Natural killer cell (primary cell): ENCODE results near the gene MAN2A1. TPM values are rescaled to one million over a fixed set of nuclear protein-coding genes. Genes with fewer than 3 reads are reported as not detected.

Source experiments
- ATAC-seq, 3 donors: fragments of 150-1000 bp in 2 of 3; fragments of 200-7000 bp in 1 of 3; cut with Tn5 transposase; 1 replicate in 1 of 3; 2 replicates in 2 of 3; pipeline ENCODE4 v1.10.0; 2021; ENCODE audit warnings: mild to moderate bottlenecking in 2 of 3, moderate library complexity in 2 of 3
- DNase-seq, 2 donors: peaks; one replicate each; pipeline versions ENCODE4 v3.0.0 to v3.0.0-alpha.2; 2013 to 2021; ENCODE audit warnings: mixed read lengths in 1 of 2
- H3K27ac ChIP-seq: one replicate; pipeline ENCODE4 v1.5.1; 2013; ENCODE audit warnings: mild to moderate bottlenecking, low read length
- H3K27me3 ChIP-seq: one replicate; pipeline ENCODE4 v1.6.1; 2013; ENCODE audit warnings: low read length; ENCODE audit not compliant: control insufficient read depth, insufficient read depth
- H3K36me3 ChIP-seq: one replicate; pipeline ENCODE4 v1.6.1; 2013; ENCODE audit warnings: low read length; ENCODE audit not compliant: control insufficient read depth, insufficient read depth
- H3K4me1 ChIP-seq: one replicate; pipeline ENCODE4 v1.6.1; 2013; ENCODE audit warnings: low read length; ENCODE audit not compliant: control insufficient read depth, insufficient read depth
- H3K4me3 ChIP-seq: one replicate; pipeline ENCODE4 v1.5.1; 2013; ENCODE audit warnings: low read length
- H3K9me3 ChIP-seq: one replicate; pipeline ENCODE4 v1.6.1; 2013; ENCODE audit warnings: low read length; ENCODE audit not compliant: control insufficient read depth, insufficient read depth
- H3K27ac Mint-ChIP-seq, 2 donors: one replicate each; pipeline ENCODE4 v1.8.0; 2022; ENCODE audit warnings: mild to moderate bottlenecking in 2 of 2, mixed read lengths in 2 of 2, moderate library complexity in 1 of 2
- H3K27me3 Mint-ChIP-seq, 2 donors: one replicate each; pipeline ENCODE4 v1.8.0; 2022; ENCODE audit warnings: low read depth in 2 of 2, mixed read lengths in 2 of 2
- H3K36me3 Mint-ChIP-seq: one replicate; pipeline ENCODE4 v1.8.0; 2022; ENCODE audit warnings: mixed read lengths
- H3K4me1 Mint-ChIP-seq, 2 donors: one replicate each; pipeline ENCODE4 v1.8.0; 2022; ENCODE audit warnings: mixed read lengths in 2 of 2
- H3K4me3 Mint-ChIP-seq: one replicate; pipeline ENCODE4 v1.8.0; 2022; ENCODE audit warnings: mild to moderate bottlenecking, moderate library complexity, mixed read lengths
- H3K9me3 Mint-ChIP-seq, 2 donors: one replicate each; pipeline ENCODE4 v1.8.0; 2022; ENCODE audit warnings: mixed read lengths in 2 of 2
- WGBS: methylation state at CpG from one replicate; pipeline ENCODE4 v1.1.7; 2013; ENCODE audit warnings: missing lambda C conversion rate; ENCODE audit not compliant: insufficient coverage; 5-methylcytosine and 5-hydroxymethylcytosine counted together
- intact Hi-C: fragments of 100-400 bp; cut with micrococcal nuclease; formaldehyde crosslinking; loops from one replicate; pipeline ENCODE4 v1.14.2; 2022
- total RNA-seq, 4 donors: library from RNA; stranded (reverse); fragments of 120-200 nt in 1 of 4; gene quantifications; one replicate each; pipeline versions ENCODE4 v1.2.3 to v1.2.4, GENCODE V29; 2013 to 2022
- TF ChIP-seq, protein P1 (sequence below): fragments of 200-600 bp; IDR thresholded peaks from one replicate; pipeline ENCODE4 v1.8.0; 2022; ENCODE audit warnings: antibody characterized with exemption

Gene MAN2A1
- total RNA-seq, 3 donors from 2014 or later (not counting 1 experiment from before 2014, with no cell fraction given), result 44.9 to 54.2 (median 50.7) TPM

DNA sequence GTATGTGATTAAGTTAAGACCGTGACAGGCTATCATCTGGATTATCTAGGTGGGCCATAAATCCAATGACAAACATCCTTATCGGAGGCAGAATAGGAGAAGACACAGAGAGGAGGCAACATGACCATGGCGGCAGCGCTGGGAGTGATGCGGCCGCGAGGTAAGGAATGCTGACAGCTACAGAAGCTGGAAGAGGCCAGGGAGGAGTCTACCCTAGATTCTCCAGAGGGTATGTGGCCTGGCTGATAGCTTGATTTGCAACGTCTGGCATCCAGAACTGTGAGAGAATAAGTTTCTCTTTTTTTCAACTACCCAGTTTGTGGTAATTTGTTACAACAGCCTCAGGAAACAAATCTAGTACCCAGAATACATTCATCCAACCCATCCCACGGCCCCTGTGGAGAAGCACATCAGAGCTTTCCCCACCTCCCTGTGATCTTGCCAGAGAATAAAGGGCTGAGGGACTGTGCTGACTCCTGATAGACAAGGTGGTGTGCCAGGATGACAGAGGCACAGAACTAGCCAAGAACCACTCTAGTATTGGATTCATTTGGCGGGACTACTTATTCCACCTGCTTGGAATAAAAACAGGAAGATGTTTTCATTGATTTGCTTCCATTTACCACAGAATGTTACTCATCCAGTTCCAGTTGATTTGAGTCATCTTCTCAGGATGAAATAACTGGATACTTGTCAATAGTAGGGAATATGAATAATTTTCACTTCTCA lies 187.4 kb downstream of the MAN2A1 start:
- Mint-ChIP-seq H3K9me3 (no peaks in the 10 kb centered on the region), H3K27me3 (no peaks in the 10 kb centered on the region), H3K36me3 (no peaks in the 10 kb centered on the region), H3K27ac (no peak overlapping the region), H3K4me1 (peaks cover 3 to 9% of the 10 kb centered on the region in 2 donors), H3K4me3 (no peak overlapping the region)
- no peaks in the 10 kb centered on the region for H3K27me3 ChIP-seq
- DNase-seq, result no peak
- no peaks in the 10 kb centered on the region for H3K9me3 ChIP-seq
- TF ChIP-seq, protein P1, sequence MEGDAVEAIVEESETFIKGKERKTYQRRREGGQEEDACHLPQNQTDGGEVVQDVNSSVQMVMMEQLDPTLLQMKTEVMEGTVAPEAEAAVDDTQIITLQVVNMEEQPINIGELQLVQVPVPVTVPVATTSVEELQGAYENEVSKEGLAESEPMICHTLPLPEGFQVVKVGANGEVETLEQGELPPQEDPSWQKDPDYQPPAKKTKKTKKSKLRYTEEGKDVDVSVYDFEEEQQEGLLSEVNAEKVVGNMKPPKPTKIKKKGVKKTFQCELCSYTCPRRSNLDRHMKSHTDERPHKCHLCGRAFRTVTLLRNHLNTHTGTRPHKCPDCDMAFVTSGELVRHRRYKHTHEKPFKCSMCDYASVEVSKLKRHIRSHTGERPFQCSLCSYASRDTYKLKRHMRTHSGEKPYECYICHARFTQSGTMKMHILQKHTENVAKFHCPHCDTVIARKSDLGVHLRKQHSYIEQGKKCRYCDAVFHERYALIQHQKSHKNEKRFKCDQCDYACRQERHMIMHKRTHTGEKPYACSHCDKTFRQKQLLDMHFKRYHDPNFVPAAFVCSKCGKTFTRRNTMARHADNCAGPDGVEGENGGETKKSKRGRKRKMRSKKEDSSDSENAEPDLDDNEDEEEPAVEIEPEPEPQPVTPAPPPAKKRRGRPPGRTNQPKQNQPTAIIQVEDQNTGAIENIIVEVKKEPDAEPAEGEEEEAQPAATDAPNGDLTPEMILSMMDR, result no peak
- no peak overlapping the region for H3K27ac ChIP-seq
- intact Hi-C loops, result no loop called here
- WGBS, result 90% methylated on average over 10 of the region's 10 CpGs
- H3K4me1 ChIP-seq, result no peaks in the 10 kb centered on the region
- ATAC-seq, result no peak
- H3K4me3 ChIP-seq, result no peak overlapping the region
- H3K36me3 ChIP-seq, result no peaks in the 10 kb centered on the region

DNA sequence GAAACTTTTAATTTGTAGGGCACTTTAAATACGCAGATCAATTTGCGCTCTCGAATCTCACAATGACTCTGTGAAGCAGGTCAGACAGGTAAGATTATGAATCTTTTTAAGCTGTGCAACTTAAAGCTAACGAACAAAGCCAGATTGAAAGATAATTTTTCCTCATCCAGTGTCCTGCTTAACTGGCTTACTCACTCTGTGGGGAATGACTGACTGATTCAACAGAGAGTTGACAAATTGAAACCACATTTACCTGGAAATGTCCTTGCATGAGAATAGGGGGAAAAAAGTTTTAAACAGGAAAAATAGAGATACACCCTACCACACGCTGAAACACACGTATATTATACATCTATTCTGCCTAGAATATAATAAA lies 187.9 kb downstream of the MAN2A1 start:
- TF ChIP-seq, protein P1, result no peak
- no peak overlapping the region for H3K27ac Mint-ChIP-seq
- intact Hi-C loops, result no loop called here

DNA sequence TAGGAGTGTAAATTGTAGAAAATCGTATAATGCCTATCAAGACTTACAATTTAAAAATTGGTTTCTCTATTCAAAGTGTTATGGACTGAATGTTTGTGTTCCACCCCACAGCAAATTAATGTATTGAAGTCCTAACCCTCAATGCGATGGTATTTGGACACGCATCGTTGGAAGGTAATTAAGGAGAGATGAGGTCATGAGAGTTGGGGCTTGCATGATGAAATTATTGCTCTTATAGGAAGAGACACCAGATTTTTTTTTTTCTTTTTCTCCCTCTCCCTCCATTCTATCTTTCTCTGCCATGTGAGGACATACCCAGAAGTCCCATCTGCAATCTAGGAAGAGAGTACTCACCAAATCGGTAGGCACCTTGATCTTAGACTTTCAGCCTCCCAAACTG lies 189.2 kb downstream of the MAN2A1 start:
- no peaks in the 10 kb centered on the region for H3K9me3 ChIP-seq
- H3K4me3 ChIP-seq, result no peak overlapping the region
- 94% methylated on average over 4 of the region's 5 CpGs for WGBS
- no peak for ATAC-seq
- Mint-ChIP-seq H3K4me1 (peaks cover 11 to 16% of the 10 kb centered on the region in 2 donors), H3K36me3 (no peaks in the 10 kb centered on the region), H3K27me3 (no peaks in the 10 kb centered on the region), H3K27ac (no peak overlapping the region), H3K9me3 (no peaks in the 10 kb centered on the region), H3K4me3 (no peak overlapping the region)
- intact Hi-C loops, result no loop called here
- DNase-seq, result no peak
- H3K27me3 ChIP-seq, result no peaks in the 10 kb centered on the region
- H3K4me1 ChIP-seq, result no peaks in the 10 kb centered on the region
- H3K36me3 ChIP-seq, result no peaks in the 10 kb centered on the region
- TF ChIP-seq, protein P1, result no peak
- no peak overlapping the region for H3K27ac ChIP-seq

More for the DNA sequence above, 187.9 kb downstream of the MAN2A1 start:
- Histone ChIP-seq H3K27ac (no peak overlapping the region), H3K4me1 (no peaks in the 10 kb centered on the region), H3K36me3 (no peaks in the 10 kb centered on the region), H3K27me3 (no peaks in the 10 kb centered on the region), H3K9me3 (no peaks in the 10 kb centered on the region), H3K4me3 (no peak overlapping the region)
- H3K4me3 Mint-ChIP-seq, result no peak overlapping the region
- H3K4me1 Mint-ChIP-seq, result peaks cover 8 to 15% of the 10 kb centered on the region in 2 donors
- H3K27me3 Mint-ChIP-seq, result no peaks in the 10 kb centered on the region
- H3K36me3 Mint-ChIP-seq, result no peaks in the 10 kb centered on the region
- DNase-seq, result no peak
- 96% methylated on average over 4 of the region's 6 CpGs for WGBS
- ATAC-seq, result no peak
- H3K9me3 Mint-ChIP-seq, result no peaks in the 10 kb centered on the region
